WI38 (cell line): ENCODE results near the gene MADCAM1.

Source experiments
- H3K4me3 ChIP-seq: 2 replicates; pipeline ENCODE4 v1.5.1; 2011; ENCODE audit warnings: low read depth, mild to moderate bottlenecking, control low read depth, low read length
- TF ChIP-seq, protein P1 (sequence below): IDR thresholded peaks from 2 replicates; pipeline ENCODE4 v1.5.1; 2012; ENCODE audit warnings: low read depth, mild to moderate bottlenecking, control low read depth, low read length

Gene MADCAM1

DNA sequence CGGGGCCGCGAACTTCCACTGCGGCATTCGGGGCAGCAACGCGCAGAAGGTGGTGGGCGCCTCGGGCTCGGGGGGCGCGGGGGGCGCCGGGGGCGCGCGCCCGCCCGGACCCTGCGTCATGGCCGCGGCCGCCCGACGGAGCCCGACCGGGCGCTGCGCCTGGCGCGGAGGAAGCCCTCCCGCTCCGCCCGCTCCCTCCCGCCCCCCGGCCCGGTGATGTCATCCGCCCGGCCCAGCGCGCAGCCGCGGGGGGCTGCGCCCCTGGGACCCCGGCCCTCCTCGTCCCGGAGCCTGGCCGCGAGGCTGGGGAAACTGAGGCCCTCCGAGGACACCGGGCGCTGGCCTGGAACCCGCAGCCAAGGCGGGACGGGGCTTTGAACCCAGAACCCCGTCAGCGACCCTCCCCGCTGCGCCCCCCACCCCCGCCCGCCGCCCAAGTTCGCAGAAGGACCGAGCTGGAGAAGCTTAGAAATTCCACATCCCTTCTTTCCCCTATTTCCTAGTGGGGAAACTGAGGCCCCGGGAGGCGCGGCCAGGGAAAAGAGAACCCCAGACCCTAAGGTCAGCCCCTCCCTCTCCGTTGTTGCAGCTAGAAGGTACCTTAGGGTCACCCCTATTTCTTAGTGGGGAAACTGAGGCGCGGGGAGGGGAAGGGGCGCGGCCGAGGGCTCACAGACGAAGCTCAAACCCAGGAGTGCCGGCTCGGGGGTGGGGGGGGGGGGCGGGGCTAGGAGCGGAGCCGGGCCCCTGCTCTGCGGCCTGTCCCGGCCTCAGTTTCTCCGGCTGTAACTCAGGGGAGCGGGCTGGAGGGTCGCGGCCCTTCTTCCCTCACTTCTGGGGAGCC is 35.2 kb upstream of the MADCAM1 start, which contains the start of gene SHC2:
SHC2 (minus strand) TSS at position 157 of the 844 bp plus-strand sequence; CDS start at position 120, 37 bp downstream.
- TF ChIP-seq, protein P1, sequence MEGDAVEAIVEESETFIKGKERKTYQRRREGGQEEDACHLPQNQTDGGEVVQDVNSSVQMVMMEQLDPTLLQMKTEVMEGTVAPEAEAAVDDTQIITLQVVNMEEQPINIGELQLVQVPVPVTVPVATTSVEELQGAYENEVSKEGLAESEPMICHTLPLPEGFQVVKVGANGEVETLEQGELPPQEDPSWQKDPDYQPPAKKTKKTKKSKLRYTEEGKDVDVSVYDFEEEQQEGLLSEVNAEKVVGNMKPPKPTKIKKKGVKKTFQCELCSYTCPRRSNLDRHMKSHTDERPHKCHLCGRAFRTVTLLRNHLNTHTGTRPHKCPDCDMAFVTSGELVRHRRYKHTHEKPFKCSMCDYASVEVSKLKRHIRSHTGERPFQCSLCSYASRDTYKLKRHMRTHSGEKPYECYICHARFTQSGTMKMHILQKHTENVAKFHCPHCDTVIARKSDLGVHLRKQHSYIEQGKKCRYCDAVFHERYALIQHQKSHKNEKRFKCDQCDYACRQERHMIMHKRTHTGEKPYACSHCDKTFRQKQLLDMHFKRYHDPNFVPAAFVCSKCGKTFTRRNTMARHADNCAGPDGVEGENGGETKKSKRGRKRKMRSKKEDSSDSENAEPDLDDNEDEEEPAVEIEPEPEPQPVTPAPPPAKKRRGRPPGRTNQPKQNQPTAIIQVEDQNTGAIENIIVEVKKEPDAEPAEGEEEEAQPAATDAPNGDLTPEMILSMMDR: no peak
- H3K4me3 ChIP-seq: peak within 1 kb of the TSS; percentile 54

DNA sequence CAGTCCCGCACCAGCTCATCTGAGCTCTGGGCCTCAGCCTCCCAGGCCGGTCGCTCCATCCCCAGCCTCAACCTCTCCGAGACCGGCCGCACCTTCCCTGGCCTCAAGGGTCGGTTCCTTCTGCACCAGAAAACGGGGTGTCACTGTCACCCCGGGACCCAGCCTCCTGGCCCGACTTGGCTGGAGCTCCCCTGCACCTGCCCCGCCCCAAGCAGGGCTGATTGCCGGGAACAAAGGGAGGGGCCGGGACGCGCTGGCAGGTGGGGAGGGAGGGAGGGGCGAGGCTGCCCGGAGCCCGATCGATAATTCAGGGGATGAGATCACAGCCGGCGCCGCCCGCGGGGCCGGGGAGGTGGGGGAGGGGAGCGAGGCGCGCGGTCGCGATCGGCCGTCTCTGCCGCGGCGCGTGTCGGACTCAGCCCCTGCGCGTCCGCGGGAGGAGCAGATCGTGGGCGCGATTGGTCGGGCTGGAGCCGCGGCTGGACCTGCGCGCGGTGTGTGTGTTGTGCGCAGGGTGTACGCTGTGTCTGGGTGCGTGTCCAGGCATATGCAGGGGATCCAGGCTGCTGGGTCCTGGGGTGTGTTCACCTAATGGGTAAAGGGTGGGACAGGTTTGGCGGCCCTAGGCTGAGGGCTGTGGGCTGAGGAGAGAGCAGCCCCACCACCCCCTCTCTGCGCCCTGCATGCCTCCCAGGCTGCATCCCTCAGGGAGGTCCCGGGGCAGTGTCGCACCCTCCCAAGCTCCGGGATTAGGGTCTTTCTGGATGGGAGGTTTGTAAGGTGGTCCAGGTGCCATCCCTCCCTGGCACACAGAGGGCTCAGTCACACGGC is 34.4 kb upstream of the MADCAM1 start:
- TF ChIP-seq, protein P1: no peak
- no peak overlapping the region for H3K4me3 ChIP-seq

DNA sequence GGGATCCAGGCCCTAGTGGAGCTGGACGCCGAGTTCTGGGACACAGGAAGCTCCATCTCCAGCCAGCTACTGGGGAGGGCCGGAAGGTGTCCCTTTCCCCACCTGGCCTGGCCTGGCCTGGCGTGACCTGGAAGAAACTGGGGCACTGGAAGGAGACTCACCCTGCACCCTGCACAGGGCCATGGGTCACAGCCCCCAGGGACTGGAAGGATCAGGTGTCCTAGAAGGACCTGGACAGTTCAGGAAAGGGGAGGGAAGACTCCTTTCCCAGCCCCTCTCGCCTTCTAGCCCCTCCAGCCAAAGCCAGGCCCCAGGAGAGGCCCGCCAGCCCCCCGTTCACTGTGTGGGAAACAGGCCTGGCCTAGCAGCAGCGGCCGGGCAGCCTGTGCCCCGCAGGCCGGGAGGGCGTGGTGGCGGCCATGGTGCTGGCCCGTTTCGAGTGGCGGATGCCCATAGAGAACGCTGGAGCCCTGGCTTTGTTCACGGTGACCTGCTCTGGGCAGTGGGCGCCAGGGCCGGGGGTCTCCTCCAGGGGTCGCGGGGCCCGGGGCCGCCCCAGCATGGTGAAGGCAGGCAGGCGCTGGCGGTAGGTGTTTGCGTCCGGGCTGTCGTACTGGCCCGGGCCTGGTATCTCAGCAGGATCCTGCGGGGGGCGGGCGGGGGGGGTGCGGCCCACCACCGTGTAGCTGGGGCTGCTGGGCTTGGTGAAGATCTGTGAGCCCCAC is 32.6 kb upstream of the MADCAM1 start:
- TF ChIP-seq, protein P1: no peak
- H3K4me3 ChIP-seq: no peak overlapping the region

DNA sequence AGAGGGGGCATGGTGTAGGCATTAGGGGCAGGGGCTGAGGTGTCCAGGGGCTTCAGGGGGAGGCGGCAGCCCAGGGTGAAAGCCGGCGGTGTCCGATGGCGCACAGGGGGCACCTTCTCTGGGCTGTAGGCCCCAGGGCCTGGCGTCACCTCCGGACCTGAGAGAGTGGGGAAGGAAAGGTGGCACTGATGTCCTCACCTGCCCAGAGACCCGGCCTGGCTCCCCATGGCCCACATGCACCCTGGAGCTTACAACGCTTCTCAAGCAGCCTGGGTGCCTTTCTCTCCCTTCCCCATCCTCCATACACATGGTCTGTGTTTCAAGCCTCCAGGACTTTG is 32.1 kb upstream of the MADCAM1 start:
- no peak overlapping the region for H3K4me3 ChIP-seq
- TF ChIP-seq, protein P1: no peak

DNA sequence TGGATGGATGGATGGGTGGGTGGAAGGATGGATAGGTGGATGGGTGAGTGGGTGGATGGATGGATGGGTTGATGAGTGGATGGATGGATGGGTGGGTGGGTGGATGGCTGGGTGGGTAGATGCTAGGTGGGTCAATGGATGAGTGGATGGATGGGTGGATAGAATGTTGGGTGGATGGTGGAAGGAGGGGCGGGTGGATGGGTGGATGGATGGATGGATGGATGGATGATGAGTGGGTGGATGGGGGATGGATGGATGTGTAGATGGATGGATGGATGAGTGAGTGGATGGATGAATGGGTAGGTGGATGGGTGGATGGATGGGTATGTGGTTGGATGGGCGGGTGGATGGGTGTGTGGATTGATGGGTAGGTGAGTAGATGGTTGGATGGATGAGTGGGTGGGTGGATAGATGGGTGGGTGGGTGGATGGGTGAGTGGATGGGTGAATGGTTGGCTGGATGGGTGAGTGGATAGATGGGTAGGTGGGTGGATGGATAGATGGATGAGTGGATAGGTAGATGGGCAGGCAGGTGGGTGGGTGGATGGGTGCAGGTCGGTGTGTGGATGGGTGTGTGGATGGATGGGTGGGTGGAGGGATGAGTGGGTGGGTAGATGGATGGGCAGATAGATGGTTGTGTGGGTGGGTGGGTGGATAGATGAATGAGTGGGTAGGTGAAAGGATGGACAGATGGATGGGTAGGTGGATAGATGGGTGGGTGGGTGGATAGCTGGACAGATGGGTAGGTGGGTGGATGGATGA is 31.1 kb upstream of the MADCAM1 start:
- no peak overlapping the region for H3K4me3 ChIP-seq
- TF ChIP-seq, protein P1: no peak

DNA sequence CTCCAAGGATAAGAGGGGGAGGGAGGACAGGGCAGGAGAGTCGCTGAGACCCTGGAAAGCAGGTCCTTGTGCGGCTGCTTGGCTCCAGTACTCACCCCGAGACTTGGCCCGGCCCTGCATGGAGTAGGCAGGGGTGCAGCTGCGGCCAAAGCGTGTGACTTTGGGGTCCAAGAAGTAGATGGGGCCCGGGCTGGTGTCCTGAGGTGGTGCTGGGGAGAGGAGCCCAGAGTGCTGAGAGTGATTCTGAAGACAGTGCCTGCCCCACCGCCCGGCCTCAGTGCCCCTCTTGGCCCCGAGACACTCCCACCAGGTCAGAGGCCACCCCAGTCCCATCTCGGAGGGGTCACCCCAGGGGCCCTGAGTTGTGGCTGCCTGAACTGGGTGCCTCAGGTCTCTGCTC is 28.7 kb upstream of the MADCAM1 start:
- TF ChIP-seq, protein P1: no peak
- H3K4me3 ChIP-seq: no peak overlapping the region
